ENCODE measurements around the gene HSPBP1. TPM values are rescaled to one million over a fixed set of nuclear protein-coding genes. Genes with fewer than 3 reads are reported as not detected.

HSPBP1 gene
- total RNA-seq, 5 donors from 2014 or later (not counting 1 experiment from before 2014, with no cell fraction given), result 16.8 to 27.6 (median 24.7) TPM

- Histone ChIP-seq H3K4me1 (ENCODE audit: control insufficient read depth in 1 of 2, extremely low read depth in 1 of 2, insufficient read depth in 2 of 2, low read length in 2 of 2) (peaks cover 0 to 20% of the 10 kb centered on the region in 2 experiments), H3K36me3 (ENCODE audit: control insufficient read depth in 2 of 2, extremely low read depth in 1 of 2, insufficient read depth in 1 of 2, low read length in 1 of 2) (no peaks in the 10 kb centered on the region), H3K27me3 (replicated peaks in 1 of 2; ENCODE audit: control insufficient read depth in 2 of 2, extremely low read depth in 1 of 2, insufficient read depth in 2 of 2, low read length in 1 of 2) (peaks cover 0 to 2% of the 10 kb centered on the region in 2 experiments), H3K9me3 (no peaks in the 10 kb centered on the region), H3K4me3 (ENCODE audit: control insufficient read depth in 1 of 2, extremely low read depth in 1 of 2, low read length in 1 of 2) (no peak overlapping the region), H3K27ac (ENCODE audit: low read length) (no peak overlapping the region)
- no peaks in the 10 kb centered on the region for H3K36me3 Mint-ChIP-seq
- DNase-seq (no peak), ATAC-seq (replicated peaks in 1 of 4) (no peak)
- CTCF ChIA-PET, result no interaction called here
- POLR2A ChIA-PET, result no interaction called here
- H3K27me3 Mint-ChIP-seq, result no peaks in the 10 kb centered on the region
- H3K27ac Mint-ChIP-seq, result no peak overlapping the region
- WGBS (ENCODE audit: insufficient coverage), result 97% methylated on average over 4 of the region's 9 CpGs
- H3K4me3 Mint-ChIP-seq, result no peak overlapping the region
- H3K9me3 Mint-ChIP-seq, result no peaks in the 10 kb centered on the region
- H3K4me1 Mint-ChIP-seq, result peaks cover 9 to 12% (median 9%) of the 10 kb centered on the region in 3 donors
Measured at GRCh38 chr19:55289117-55289796, 9.3 kb upstream of the HSPBP1 start.

- no peaks in the 10 kb centered on the region for H3K9me3 Mint-ChIP-seq
- H3K36me3 ChIP-seq (ENCODE audit: control insufficient read depth in 2 of 2, extremely low read depth in 1 of 2, insufficient read depth in 1 of 2, low read length in 1 of 2), result no peaks in the 10 kb centered on the region
- no peaks in the 10 kb centered on the region for H3K9me3 ChIP-seq
- peaks cover 0 to 26% of the 10 kb centered on the region in 2 experiments for H3K4me1 ChIP-seq (ENCODE audit: control insufficient read depth in 1 of 2, extremely low read depth in 1 of 2, insufficient read depth in 2 of 2, low read length in 2 of 2)
- ChIA-PET POLR2A (no interaction called here), CTCF (no interaction called here)
- no peak overlapping the region for H3K4me3 Mint-ChIP-seq
- peaks cover 0 to 2% of the 10 kb centered on the region in 2 experiments for H3K27me3 ChIP-seq (replicated peaks in 1 of 2; ENCODE audit: control insufficient read depth in 2 of 2, extremely low read depth in 1 of 2, insufficient read depth in 2 of 2, low read length in 1 of 2)
- H3K27ac ChIP-seq (ENCODE audit: low read length), result no peak overlapping the region
- DNase-seq, result no peak
- no peak overlapping the region for H3K4me3 ChIP-seq (ENCODE audit: control insufficient read depth in 1 of 2, extremely low read depth in 1 of 2, low read length in 1 of 2)
- H3K27ac Mint-ChIP-seq, result no peak overlapping the region
- H3K36me3 Mint-ChIP-seq, result no peaks in the 10 kb centered on the region
- no peaks in the 10 kb centered on the region for H3K27me3 Mint-ChIP-seq
- 92% methylated on average over 16 of the region's 21 CpGs for WGBS (ENCODE audit: insufficient coverage)
- H3K4me1 Mint-ChIP-seq, result peaks cover 18 to 21% (median 19%) of the 10 kb centered on the region in 3 donors
- no peak for ATAC-seq (replicated peaks in 1 of 4)
Measured at GRCh38 chr19:55287361-55288079, 7.6 kb upstream of the HSPBP1 start.

- H3K27me3 Mint-ChIP-seq, result no peaks in the 10 kb centered on the region
- POLR2A ChIA-PET, result no interaction called here
- no peak overlapping the region for H3K27ac ChIP-seq (ENCODE audit: low read length)
Measured at GRCh38 chr19:55285229-55285890, 5.5 kb upstream of the HSPBP1 start.

GRCh38 chr19:55284405-55285058 lies 4.6 kb upstream of the HSPBP1 start:
- no peaks in the 10 kb centered on the region for H3K36me3 ChIP-seq (ENCODE audit: control insufficient read depth in 2 of 2, extremely low read depth in 1 of 2, insufficient read depth in 1 of 2, low read length in 1 of 2)
- Mint-ChIP-seq H3K27me3 (no peaks in the 10 kb centered on the region), H3K4me3 (peak overlapping the region in 1 of 3 donors; percentile 48), H3K27ac (peak overlapping the region in 1 of 2 donors; percentile 52), H3K36me3 (no peaks in the 10 kb centered on the region), H3K4me1 (peaks cover 24 to 31% (median 25%) of the 10 kb centered on the region in 3 donors), H3K9me3 (no peaks in the 10 kb centered on the region)
- 82% methylated on average over 5 of the region's 16 CpGs for WGBS (ENCODE audit: insufficient coverage)
- no peak for ATAC-seq (replicated peaks in 1 of 4)
- H3K27ac ChIP-seq (ENCODE audit: low read length), result no peak overlapping the region
- ChIA-PET CTCF (interaction anchor here in 1 of 2 donors (0.6 kb wide), 1 partner anchor 155 kb away, joined by 3 read pairs; no protein-coding TSS in a partner anchor), POLR2A (no interaction called here)
- DNase-seq, result no peak
- no peaks in the 10 kb centered on the region for H3K9me3 ChIP-seq
- H3K27me3 ChIP-seq (replicated peaks in 1 of 2; ENCODE audit: control insufficient read depth in 2 of 2, extremely low read depth in 1 of 2, insufficient read depth in 2 of 2, low read length in 1 of 2), result peaks cover 0 to 2% of the 10 kb centered on the region in 2 experiments
- H3K4me1 ChIP-seq (ENCODE audit: control insufficient read depth in 1 of 2, extremely low read depth in 1 of 2, insufficient read depth in 2 of 2, low read length in 2 of 2), result peaks cover 2 to 34% of the 10 kb centered on the region in 2 experiments
- no peak overlapping the region for H3K4me3 ChIP-seq (ENCODE audit: control insufficient read depth in 1 of 2, extremely low read depth in 1 of 2, low read length in 1 of 2)

More at GRCh38 chr19:55285229-55285890, 5.5 kb upstream of the HSPBP1 start:
- WGBS (ENCODE audit: insufficient coverage), result 84% methylated on average over 14 of the region's 18 CpGs
- H3K9me3 ChIP-seq, result no peaks in the 10 kb centered on the region
- Mint-ChIP-seq H3K9me3 (no peaks in the 10 kb centered on the region), H3K36me3 (no peaks in the 10 kb centered on the region), H3K4me1 (peaks cover 16 to 23% (median 18%) of the 10 kb centered on the region in 3 donors), H3K27ac (peak overlapping the region; percentile 11 to 52), H3K4me3 (peak overlapping the region in 2 of 3 donors; percentile 21 to 48)
- CTCF ChIA-PET, result no interaction called here
- no peaks in the 10 kb centered on the region for H3K36me3 ChIP-seq (ENCODE audit: control insufficient read depth in 2 of 2, extremely low read depth in 1 of 2, insufficient read depth in 1 of 2, low read length in 1 of 2)
- ATAC-seq (replicated peaks in 1 of 4), result no peak
- H3K4me3 ChIP-seq (ENCODE audit: control insufficient read depth in 1 of 2, extremely low read depth in 1 of 2, low read length in 1 of 2), result no peak overlapping the region
- no peak for DNase-seq
- peaks cover 0 to 2% of the 10 kb centered on the region in 2 experiments for H3K27me3 ChIP-seq (replicated peaks in 1 of 2; ENCODE audit: control insufficient read depth in 2 of 2, extremely low read depth in 1 of 2, insufficient read depth in 2 of 2, low read length in 1 of 2)
- H3K4me1 ChIP-seq (ENCODE audit: control insufficient read depth in 1 of 2, extremely low read depth in 1 of 2, insufficient read depth in 2 of 2, low read length in 2 of 2), result peaks cover 0 to 27% of the 10 kb centered on the region in 2 experiments

GRCh38 chr19:55283548-55284377 lies 3.9 kb upstream of the HSPBP1 start, which contains the start of gene BRSK1:
Gene BRSK1, plus strand, starts transcription at chr19:55283997. Its CDS starts 446 bp downstream, at chr19:55284443.
- Histone ChIP-seq H3K4me1 (ENCODE audit: control insufficient read depth in 1 of 2, extremely low read depth in 1 of 2, insufficient read depth in 2 of 2, low read length in 2 of 2) (peaks cover 9 to 41% of the 10 kb centered on the region in 2 experiments), H3K4me3 (ENCODE audit: control insufficient read depth in 1 of 2, extremely low read depth in 1 of 2, low read length in 1 of 2) (no peak within 1 kb of the TSS), H3K27me3 (replicated peaks in 1 of 2; ENCODE audit: control insufficient read depth in 2 of 2, extremely low read depth in 1 of 2, insufficient read depth in 2 of 2, low read length in 1 of 2) (peaks cover 0 to 2% of the 10 kb centered on the region in 2 experiments), H3K27ac (ENCODE audit: low read length) (no peak within 1 kb of the TSS), H3K9me3 (no peaks in the 10 kb centered on the region), H3K36me3 (ENCODE audit: control insufficient read depth in 2 of 2, extremely low read depth in 1 of 2, insufficient read depth in 1 of 2, low read length in 1 of 2) (no peaks in the 10 kb centered on the region)
- POLR2A ChIA-PET, result no interaction called here
- Mint-ChIP-seq H3K4me1 (peaks cover 25 to 36% (median 26%) of the 10 kb centered on the region in 3 donors), H3K4me3 (peak within 1 kb of the TSS; percentile 42 to 50 (median 47)), H3K27me3 (no peaks in the 10 kb centered on the region), H3K27ac (peak within 1 kb of the TSS; percentile 4 to 77), H3K36me3 (no peaks in the 10 kb centered on the region), H3K9me3 (no peaks in the 10 kb centered on the region)
- DNase-seq (peak in 27 of 35 experiments; percentile 24 to 60 (median 43)), ATAC-seq (replicated peaks in 1 of 4) (no peak)
- 71% methylated on average over 2 of the region's 44 CpGs for WGBS (ENCODE audit: insufficient coverage)
- CTCF ChIA-PET, result interaction anchor here in 1 of 2 donors (0.6 kb wide), 1 partner anchor 154 kb away, joined by 3 read pairs; no protein-coding TSS in a partner anchor
